ENCODE measurements around the gene TBC1D22A. TPM values are rescaled to one million over a fixed set of nuclear protein-coding genes. Genes with fewer than 3 reads are reported as not detected.

The TBC1D22A gene
- total RNA-seq, 3 donors from 2014 or later, result 35.6 to 51.9 (median 41.8) TPM

DNA sequence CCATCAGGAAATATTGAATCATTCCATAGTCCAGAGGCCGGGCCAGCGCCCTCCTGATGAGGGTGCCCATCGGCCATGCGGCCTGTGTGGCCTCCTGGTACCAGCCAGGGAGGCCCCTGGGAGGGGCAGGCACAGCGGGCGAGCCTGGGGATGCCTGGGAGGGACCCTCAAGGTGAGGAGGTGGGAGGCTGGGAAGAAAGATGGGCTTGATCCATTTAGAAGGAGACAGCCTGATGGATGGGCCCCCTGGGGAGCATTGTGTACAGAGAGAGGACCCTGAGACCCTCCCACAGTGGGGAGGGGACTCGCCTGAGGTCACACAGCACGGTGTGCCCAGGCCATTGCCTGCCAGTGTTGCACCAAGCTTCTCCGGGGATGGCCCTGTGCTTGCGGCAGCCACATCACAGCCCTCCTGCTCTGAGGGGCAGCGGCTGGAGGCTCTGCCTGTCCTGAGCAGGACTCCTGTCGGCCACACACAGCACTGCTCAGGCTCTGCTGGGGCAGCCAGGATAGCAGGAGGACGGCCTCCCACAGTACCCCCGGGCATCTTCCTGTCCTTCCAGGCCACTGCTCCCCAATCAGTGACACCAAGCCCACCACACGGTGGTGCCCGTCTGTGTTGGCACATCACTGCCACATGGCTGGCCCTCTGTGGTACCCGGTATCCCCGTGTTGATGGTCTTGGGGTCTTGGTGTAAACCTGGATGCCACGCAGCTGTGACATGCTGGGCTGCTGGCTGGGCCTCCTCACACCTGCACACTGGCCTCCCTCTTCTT, 290.0 kb downstream of the TBC1D22A start:
- Histone ChIP-seq H3K9me3 (no peaks in the 10 kb centered on the region), H3K4me1 (ENCODE audit: low read depth) (peaks cover 5% of the 10 kb centered on the region), H3K4me3 (no peak overlapping the region), H3K36me3 (ENCODE audit: low read depth) (no peaks in the 10 kb centered on the region)
- TF ChIP-seq, protein P1, sequence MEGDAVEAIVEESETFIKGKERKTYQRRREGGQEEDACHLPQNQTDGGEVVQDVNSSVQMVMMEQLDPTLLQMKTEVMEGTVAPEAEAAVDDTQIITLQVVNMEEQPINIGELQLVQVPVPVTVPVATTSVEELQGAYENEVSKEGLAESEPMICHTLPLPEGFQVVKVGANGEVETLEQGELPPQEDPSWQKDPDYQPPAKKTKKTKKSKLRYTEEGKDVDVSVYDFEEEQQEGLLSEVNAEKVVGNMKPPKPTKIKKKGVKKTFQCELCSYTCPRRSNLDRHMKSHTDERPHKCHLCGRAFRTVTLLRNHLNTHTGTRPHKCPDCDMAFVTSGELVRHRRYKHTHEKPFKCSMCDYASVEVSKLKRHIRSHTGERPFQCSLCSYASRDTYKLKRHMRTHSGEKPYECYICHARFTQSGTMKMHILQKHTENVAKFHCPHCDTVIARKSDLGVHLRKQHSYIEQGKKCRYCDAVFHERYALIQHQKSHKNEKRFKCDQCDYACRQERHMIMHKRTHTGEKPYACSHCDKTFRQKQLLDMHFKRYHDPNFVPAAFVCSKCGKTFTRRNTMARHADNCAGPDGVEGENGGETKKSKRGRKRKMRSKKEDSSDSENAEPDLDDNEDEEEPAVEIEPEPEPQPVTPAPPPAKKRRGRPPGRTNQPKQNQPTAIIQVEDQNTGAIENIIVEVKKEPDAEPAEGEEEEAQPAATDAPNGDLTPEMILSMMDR (IDR thresholded peaks at IDR 0.05), result no peak
- ATAC-seq (no peak), DNase-seq (no peak)
- intact Hi-C loops (cut with DNase I, micrococcal nuclease), result no loop called here

GRCh38 chr22:47053013-47053725, 290.7 kb downstream of the TBC1D22A start:
- Histone ChIP-seq H3K36me3 (ENCODE audit: low read depth) (no peaks in the 10 kb centered on the region), H3K4me3 (no peak overlapping the region), H3K4me1 (ENCODE audit: low read depth) (peaks cover 5% of the 10 kb centered on the region), H3K9me3 (no peaks in the 10 kb centered on the region)
- DNase-seq, result no peak
- ATAC-seq, result no peak
- intact Hi-C loops (cut with DNase I, micrococcal nuclease), result no loop called here
- TF ChIP-seq, protein P1 (IDR thresholded peaks at IDR 0.05), result no peak

GRCh38 chr22:47053726-47054141, 291.3 kb downstream of the TBC1D22A start:
- ATAC-seq, result no peak

GRCh38 chr22:47054231-47055072, 292.0 kb downstream of the TBC1D22A start:
- no peak for ATAC-seq

More at GRCh38 chr22:47053726-47054141, 291.3 kb downstream of the TBC1D22A start:
- intact Hi-C loops (cut with DNase I, micrococcal nuclease), result no loop called here
- no peaks in the 10 kb centered on the region for H3K9me3 ChIP-seq
- no peak for DNase-seq
- no peaks in the 10 kb centered on the region for H3K36me3 ChIP-seq (ENCODE audit: low read depth)
- TF ChIP-seq, protein P1 (IDR thresholded peaks at IDR 0.05), result no peak
- H3K4me3 ChIP-seq, result no peak overlapping the region
- H3K4me1 ChIP-seq (ENCODE audit: low read depth), result peaks cover under 1% of the 10 kb centered on the region

DNA sequence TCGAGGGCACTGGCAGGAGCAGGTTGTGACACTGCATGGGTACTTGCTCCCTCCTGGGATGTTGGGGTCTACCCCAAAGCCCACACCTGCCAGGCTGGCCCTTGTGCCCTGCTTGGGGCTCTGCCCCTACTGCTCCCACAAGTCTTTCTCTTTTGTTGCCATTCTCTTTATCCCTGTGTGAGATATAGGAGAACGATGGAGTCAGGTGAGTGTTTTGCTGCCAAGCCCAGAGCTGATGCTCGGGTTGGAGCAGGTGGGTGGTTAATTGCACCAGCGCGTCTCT, 292.6 kb downstream of the TBC1D22A start:
- TF ChIP-seq, protein P1 (IDR thresholded peaks at IDR 0.05), result no peak
- Histone ChIP-seq H3K9me3 (no peaks in the 10 kb centered on the region), H3K4me3 (no peak overlapping the region), H3K36me3 (ENCODE audit: low read depth) (no peaks in the 10 kb centered on the region), H3K4me1 (ENCODE audit: low read depth) (no peaks in the 10 kb centered on the region)
- intact Hi-C loops (cut with DNase I, micrococcal nuclease), result no loop called here
- DNase-seq, result no peak
- no peak for ATAC-seq

More at GRCh38 chr22:47054231-47055072, 292.0 kb downstream of the TBC1D22A start:
- TF ChIP-seq, protein P1 (IDR thresholded peaks at IDR 0.05), result no peak
- no peaks in the 10 kb centered on the region for H3K4me1 ChIP-seq (ENCODE audit: low read depth)
- intact Hi-C loops (cut with DNase I, micrococcal nuclease), result no loop called here
- DNase-seq, result peak in 1 of 3 donors; percentile 16
- H3K36me3 ChIP-seq (ENCODE audit: low read depth), result no peaks in the 10 kb centered on the region
- H3K4me3 ChIP-seq, result no peak overlapping the region
- H3K9me3 ChIP-seq, result no peaks in the 10 kb centered on the region
